H1 (cell line): ENCODE measurements around the gene RMND5A. TPM values are rescaled to one million over a fixed set of nuclear protein-coding genes. Genes with fewer than 3 reads are reported as not detected.
A peak's percentile ranks its signal among the peaks of the same experiment; 100 is the strongest.

ENCODE experiments used
- BCL11A ChIP-seq, 2 experiments: IDR thresholded peaks; one replicate each; pipeline ENCODE4 v1.6.1; 2011; ENCODE audit warnings: low read depth in 2 of 2, low read length in 2 of 2, mild to moderate bottlenecking in 2 of 2
- CBX5 ChIP-seq: fragments of 300-800, 300-1000 bp; sonication (generic); IDR thresholded peaks from 2 replicates; pipeline ENCODE4 v1.7.1; 2016; ENCODE audit warnings: antibody characterized with exemption, low read length, low read depth
- CREB1 ChIP-seq: IDR thresholded peaks from 2 replicates; pipeline ENCODE4 v1.6.1; 2012; ENCODE audit warnings: inconsistent platforms
- EGR1 ChIP-seq: IDR thresholded peaks from 2 replicates; pipeline ENCODE4 v1.6.1; 2011; ENCODE audit warnings: low read depth, low read length, borderline replicate concordance
- EP300 ChIP-seq, 2 experiments: IDR thresholded peaks; 1 replicate in 1 of 2; 2 replicates in 1 of 2; pipeline ENCODE4 v1.6.1; 2011 to 2012; ENCODE audit warnings: low read depth in 2 of 2, low read length in 2 of 2, mild to moderate bottlenecking in 2 of 2, borderline replicate concordance in 1 of 2, inconsistent platforms in 1 of 2, moderate library complexity in 1 of 2
- EZH2 ChIP-seq: fragments of 200-600 bp; sonication (generic); IDR thresholded peaks from 2 replicates; pipeline ENCODE4 v1.7.1; 2012; ENCODE audit warnings: low read depth, mild to moderate bottlenecking, moderate library complexity, low read length, inconsistent platforms; ENCODE audit not compliant: severe bottlenecking
- FOSL1 ChIP-seq: IDR thresholded peaks from 2 replicates; pipeline ENCODE4 v1.6.1; 2011; ENCODE audit warnings: mild to moderate bottlenecking, low read depth, low read length, moderate library complexity; ENCODE audit not compliant: insufficient read depth
- GTF2F1 ChIP-seq: IDR thresholded peaks from 2 replicates; pipeline ENCODE4 v1.6.1; 2012; ENCODE audit warnings: low read depth, low read length, improper control_type of control experiment, borderline replicate concordance
- KDM5A ChIP-seq: fragments of 200-600 bp; IDR thresholded peaks from 2 replicates; pipeline ENCODE4 v1.7.1; 2012; ENCODE audit warnings: mild to moderate bottlenecking, low read length, inconsistent platforms, mixed read lengths
- NANOG ChIP-seq: IDR thresholded peaks from 2 replicates; pipeline ENCODE4 v1.6.1; 2011; ENCODE audit warnings: low read length, low read depth, mild to moderate bottlenecking, inconsistent platforms; ENCODE audit not compliant: insufficient read depth, poor library complexity, severe bottlenecking
- NRF1 ChIP-seq: IDR thresholded peaks from 2 replicates; pipeline ENCODE4 v1.6.1; 2011; ENCODE audit warnings: mild to moderate bottlenecking, low read depth, low read length, improper control_type of control experiment
- PHF8 ChIP-seq: fragments of 200-600 bp; sonication (generic); conservative IDR thresholded peaks from 2 replicates; pipeline ENCODE4 v1.7.1; 2012; ENCODE audit warnings: low read depth, mild to moderate bottlenecking, inconsistent platforms, low read length, moderate library complexity
- RBBP5 ChIP-seq: IDR thresholded peaks from 2 replicates; pipeline ENCODE4 v1.7.1; 2012; ENCODE audit warnings: low read depth, mild to moderate bottlenecking, inconsistent platforms, low read length, moderate library complexity, borderline replicate concordance
- RNF2 ChIP-seq: fragments of 200-900, 300-1000 bp; sonication (generic); IDR thresholded peaks from 2 replicates; pipeline ENCODE4 v1.7.1; 2016; ENCODE audit warnings: borderline replicate concordance, low read depth, mild to moderate bottlenecking, antibody characterized with exemption, low read length; ENCODE audit not compliant: poor library complexity, severe bottlenecking; ENCODE audit errors: missing control alignments
- SUZ12 ChIP-seq: fragments of 200-600 bp; sonication (generic); IDR thresholded peaks from 2 replicates; pipeline ENCODE4 v1.6.1; 2012; ENCODE audit warnings: mild to moderate bottlenecking, inconsistent platforms, low read length, moderate library complexity, mixed read lengths
- TAF7 ChIP-seq: optimal IDR thresholded peaks from 2 replicates; pipeline ENCODE3; 2011; ENCODE audit warnings: low read depth, mild to moderate bottlenecking, inconsistent platforms, low read length, moderate library complexity, borderline replicate concordance
- TBP ChIP-seq: IDR thresholded peaks from 2 replicates; pipeline ENCODE4 v1.6.1; 2011; ENCODE audit warnings: low read depth, low read length, improper control_type of control experiment
- TEAD4 ChIP-seq: IDR thresholded peaks from 2 replicates; pipeline ENCODE4 v1.6.1; 2012; ENCODE audit warnings: low read depth, low read length, inconsistent platforms, mixed read lengths
- polyA plus RNA-seq, 7 experiments: library from polyadenylated mRNA; depleted of rRNA in 3 of 7; stranded (reverse) in 5 of 7; unstranded in 2 of 7; fragments of >200 nt in 5 of 7; fragments of 200-250 nt in 2 of 7; gene quantifications; 1 replicate in 5 of 7; 2 replicates in 1 of 7; 4 replicates in 1 of 7; pipeline versions ENCODE4 v1.2.1 to v1.2.3, GENCODE V29; 2011 to 2013; ENCODE audit warnings: missing spikeins in 2 of 7, mixed read lengths in 2 of 7
- total RNA-seq: library from RNA; stranded (reverse); fragmentation: NEBNext Ultra II Directional; extraction: Animal tissue kit (Norgen Biotek cat#: 25700); gene quantifications from 2 replicates; pipeline ENCODE4 v1.2.1, GENCODE V29; 2021
- TF ChIP-seq, protein P1 (sequence below), 3 experiments: IDR thresholded peaks; 1 replicate in 2 of 3; 2 replicates in 1 of 3; pipeline versions ENCODE4 v1.5.1 to v1.6.1; 2011; ENCODE audit warnings: low read length in 3 of 3, mild to moderate bottlenecking in 3 of 3, inconsistent platforms in 2 of 3, low read depth in 1 of 3, moderate library complexity in 1 of 3; ENCODE audit not compliant: insufficient read depth in 1 of 3; ENCODE audit errors: control extremely low read depth in 1 of 3
- TF ChIP-seq, protein P2 (sequence below): IDR thresholded peaks from 2 replicates; pipeline ENCODE4 v1.6.1; 2012; ENCODE audit warnings: inconsistent platforms

RMND5A gene
- total and polyA plus RNA-seq, 2 of the 8 experiments (the other 6 are each of a cell fraction or from before 2014, with no cell fraction given) = 21.0 to 66.2 TPM

DNA sequence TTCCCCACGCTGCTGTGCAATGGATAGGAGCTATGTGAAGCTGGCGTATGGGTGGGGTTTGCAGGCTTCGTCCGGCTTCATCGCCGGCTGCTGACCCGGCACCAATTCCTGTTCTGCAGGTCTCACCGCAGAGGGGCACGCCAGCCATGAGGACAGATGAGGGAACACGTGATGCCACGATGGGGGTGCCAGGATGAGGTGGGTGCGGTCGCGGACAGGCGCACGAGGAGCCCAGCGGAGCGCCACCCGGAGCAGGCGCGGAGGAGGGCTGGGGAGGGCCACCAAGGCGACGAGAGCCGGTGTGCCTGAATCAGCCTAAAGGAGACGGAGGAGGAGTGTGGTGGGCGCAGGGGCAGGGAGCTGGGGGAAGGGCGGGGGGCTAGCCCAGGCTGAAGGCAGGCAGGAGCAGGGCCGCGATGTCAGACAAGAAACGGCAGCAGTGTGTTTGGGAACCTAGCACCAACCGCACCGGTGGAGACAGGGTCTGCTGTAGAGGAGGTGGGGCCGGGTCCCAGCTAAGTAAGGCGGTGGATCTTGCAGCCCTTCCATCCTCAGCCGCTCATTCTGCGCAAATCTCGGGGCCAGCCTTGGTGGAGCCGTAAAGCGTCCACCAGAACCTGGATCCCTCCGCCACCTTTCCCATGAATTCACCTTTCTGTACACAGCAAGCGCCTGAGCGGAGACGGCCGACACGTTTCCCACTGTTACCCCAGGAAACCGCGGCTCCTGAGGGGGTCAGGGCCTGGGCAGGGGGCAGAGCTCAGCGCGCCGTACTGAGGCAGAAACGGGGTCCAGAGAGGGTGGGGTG is 87.6 kb downstream of the RMND5A start (continued):
- TF ChIP-seq, protein P1, sequence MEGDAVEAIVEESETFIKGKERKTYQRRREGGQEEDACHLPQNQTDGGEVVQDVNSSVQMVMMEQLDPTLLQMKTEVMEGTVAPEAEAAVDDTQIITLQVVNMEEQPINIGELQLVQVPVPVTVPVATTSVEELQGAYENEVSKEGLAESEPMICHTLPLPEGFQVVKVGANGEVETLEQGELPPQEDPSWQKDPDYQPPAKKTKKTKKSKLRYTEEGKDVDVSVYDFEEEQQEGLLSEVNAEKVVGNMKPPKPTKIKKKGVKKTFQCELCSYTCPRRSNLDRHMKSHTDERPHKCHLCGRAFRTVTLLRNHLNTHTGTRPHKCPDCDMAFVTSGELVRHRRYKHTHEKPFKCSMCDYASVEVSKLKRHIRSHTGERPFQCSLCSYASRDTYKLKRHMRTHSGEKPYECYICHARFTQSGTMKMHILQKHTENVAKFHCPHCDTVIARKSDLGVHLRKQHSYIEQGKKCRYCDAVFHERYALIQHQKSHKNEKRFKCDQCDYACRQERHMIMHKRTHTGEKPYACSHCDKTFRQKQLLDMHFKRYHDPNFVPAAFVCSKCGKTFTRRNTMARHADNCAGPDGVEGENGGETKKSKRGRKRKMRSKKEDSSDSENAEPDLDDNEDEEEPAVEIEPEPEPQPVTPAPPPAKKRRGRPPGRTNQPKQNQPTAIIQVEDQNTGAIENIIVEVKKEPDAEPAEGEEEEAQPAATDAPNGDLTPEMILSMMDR (IDR thresholded peaks at IDR 0.05; ENCODE audit: control extremely low read depth in 1 of 3, insufficient read depth in 1 of 3, low read depth in 1 of 3, low read length in 3 of 3) = no peak
- TF ChIP-seq SUZ12 (no peak), EGR1 (no peak), PHF8 (no peak), GTF2F1 (no peak), TEAD4 (no peak), BCL11A (IDR thresholded peaks at IDR 0.05; ENCODE audit: low read depth in 2 of 2, low read length in 2 of 2) (no peak), CBX5 (no peak), NRF1 (no peak), FOSL1 (no peak), CREB1 (no peak), NANOG (no peak), KDM5A (no peak), RBBP5 (no peak; the same call in 1 of the 2 replicates), EZH2 (no peak), RNF2 (no peak), EP300 (IDR thresholded peaks at IDR 0.05; ENCODE audit: borderline replicate concordance in 1 of 2, low read depth in 2 of 2, low read length in 2 of 2) (no peak), TBP (no peak), TAF7 (no peak)
- TF ChIP-seq, protein P2, sequence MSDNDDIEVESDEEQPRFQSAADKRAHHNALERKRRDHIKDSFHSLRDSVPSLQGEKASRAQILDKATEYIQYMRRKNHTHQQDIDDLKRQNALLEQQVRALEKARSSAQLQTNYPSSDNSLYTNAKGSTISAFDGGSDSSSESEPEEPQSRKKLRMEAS = peak; percentile 99
